Lung (tissue), 12 donors: Measurements from ENCODE around the gene MAGEB3. TPM values are rescaled to one million over a fixed set of nuclear protein-coding genes. Genes with fewer than 3 reads are reported as not detected.
A peak's percentile ranks its signal among the peaks of the same experiment; 100 is the strongest.
"Not testable (repeated sequence)": the region's sequence is repeated elsewhere in the genome, so short reads cannot be mapped to it uniquely, and the experiment has no call there.

ENCODE experiments used
- ATAC-seq: fragments of 200-7000 bp; cut with Tn5 transposase; one replicate; pipeline ENCODE4 v1.9.1; 2020; ENCODE audit warnings: moderate number of reproducible peaks; ENCODE audit not compliant: insufficient read depth, low FRiP score
- DNase-seq, 3 donors: peaks; one replicate each; pipeline ENCODE4 v3.0.0-alpha.2; 2013 to 2017
- H3K27ac ChIP-seq, 2 donors: one replicate each; pipeline ENCODE4 v1.5.1; 2013; ENCODE audit warnings: mild to moderate bottlenecking in 2 of 2, moderate library complexity in 2 of 2, control low read depth in 1 of 2, inconsistent platforms in 1 of 2, low read depth in 1 of 2, low read length in 1 of 2
- H3K27me3 ChIP-seq, 3 donors: one replicate each; pipeline ENCODE4 v1.5.1; 2013; ENCODE audit warnings: low read length in 2 of 3; ENCODE audit not compliant: control insufficient read depth in 3 of 3, insufficient read depth in 3 of 3
- H3K36me3 ChIP-seq, 4 donors: one replicate each; pipeline ENCODE4 v1.5.1; 2013; ENCODE audit warnings: low read length in 4 of 4, mild to moderate bottlenecking in 1 of 4, moderate library complexity in 1 of 4; ENCODE audit not compliant: control insufficient read depth in 4 of 4, insufficient read depth in 4 of 4
- H3K4me1 ChIP-seq, 5 donors: one replicate each; pipeline ENCODE4 v1.5.1; 2013; ENCODE audit warnings: low read length in 5 of 5, mild to moderate bottlenecking in 2 of 5, moderate library complexity in 1 of 5; ENCODE audit not compliant: control insufficient read depth in 5 of 5, insufficient read depth in 5 of 5
- H3K4me3 ChIP-seq: one replicate; pipeline ENCODE4 v1.5.1; 2013; ENCODE audit warnings: mild to moderate bottlenecking, control low read depth, moderate library complexity
- H3K9ac ChIP-seq, 2 donors: one replicate each; pipeline ENCODE4 v1.5.1; 2013; ENCODE audit warnings: low read length in 2 of 2, control low read depth in 1 of 2; ENCODE audit not compliant: insufficient read depth in 1 of 2
- H3K9me3 ChIP-seq, 4 donors: one replicate each; pipeline ENCODE4 v1.5.1; 2013; ENCODE audit warnings: low read length in 3 of 4, mild to moderate bottlenecking in 1 of 4, moderate library complexity in 1 of 4; ENCODE audit not compliant: control insufficient read depth in 4 of 4, insufficient read depth in 3 of 4
- CTCF ChIP-seq: IDR thresholded peaks from 2 replicates; pipeline ENCODE4 v1.5.1; 2012; ENCODE audit warnings: mild to moderate bottlenecking; ENCODE audit errors: control extremely low read depth, extremely low read depth
- WGBS, 2 donors: extraction: QIAGEN DNeasy Blood & Tissue Kit; methylation state at CpG; one replicate each; pipeline ENCODE4 v1.1.7; 2013; 5-methylcytosine and 5-hydroxymethylcytosine counted together
- polyA plus RNA-seq, 2 donors: library from polyadenylated mRNA; stranded (reverse); fragments of 200-250 nt; gene quantifications; one replicate each; pipeline ENCODE4 v1.2.1, GENCODE V29; 2013
- total RNA-seq, 2 donors: library from RNA; depleted of rRNA in 1 of 2; stranded (reverse); fragments of >200 nt in 1 of 2; gene quantifications; one replicate each; pipeline ENCODE4 v1.2.1, GENCODE V29; 2014 to 2021
- donor health status: control.
- donor health status: control.
- donor health status: Bipolar disorder and iron deficiency.
- donor health status: healthy.
- donor health status: DM: yes; HTN: yes; CAD: no.

Gene MAGEB3
- total and polyA plus RNA-seq, 4 donors: not detected

- H3K4me3 ChIP-seq: no peak overlapping the region
- peaks cover 0 to 3% (median 2%) of the 10 kb centered on the region in 3 donors for H3K27me3 ChIP-seq
- ATAC-seq (no peak), DNase-seq (no peak)
- no peak overlapping the region for H3K9ac ChIP-seq
- H3K36me3 ChIP-seq: no peaks in the 10 kb centered on the region
- no peak overlapping the region for H3K27ac ChIP-seq
- no peaks in the 10 kb centered on the region for H3K9me3 ChIP-seq
- WGBS, 2 donors: 85 to 93% methylated on average over 2 of the region's 2 CpGs
- no peak for TF ChIP-seq CTCF
- H3K4me1 ChIP-seq: no peaks in the 10 kb centered on the region
Observed at GRCh38 chrX:30190426-30190825, 40.0 kb upstream of the MAGEB3 start.

- not testable (repeated sequence) for H3K27me3 ChIP-seq, H3K9ac ChIP-seq, H3K36me3 ChIP-seq, DNase-seq, H3K9me3 ChIP-seq, H3K4me3 ChIP-seq, H3K4me1 ChIP-seq, ATAC-seq, H3K27ac ChIP-seq
- WGBS, 2 donors: 60 to 91% methylated on average over 6 of the region's 6 CpGs
Observed at GRCh38 chrX:30193910-30194309, 36.5 kb upstream of the MAGEB3 start.

GRCh38 chrX:30196322-30196721 lies 34.1 kb upstream of the MAGEB3 start:
- H3K4me3 ChIP-seq: no peak overlapping the region
- DNase-seq: peak in 1 of 3 donors; percentile 6
- H3K9ac ChIP-seq: no peak overlapping the region
- H3K4me1 ChIP-seq: no peaks in the 10 kb centered on the region
- TF ChIP-seq CTCF: no peak
- no peak overlapping the region for H3K27ac ChIP-seq
- no peak for ATAC-seq
- H3K9me3 ChIP-seq: no peaks in the 10 kb centered on the region
- H3K27me3 ChIP-seq: peaks cover 0 to 7% (median 3%) of the 10 kb centered on the region in 3 donors
- WGBS, 2 donors: 0 to 18% methylated on average over 1 of the region's 1 CpG
- H3K36me3 ChIP-seq: no peaks in the 10 kb centered on the region

GRCh38 chrX:30212172-30212571 lies 18.3 kb upstream of the MAGEB3 start:
- no peak overlapping the region for H3K4me3 ChIP-seq
- H3K27ac ChIP-seq: no peak overlapping the region
- H3K27me3 ChIP-seq: peaks cover 0 to 9% (median 0%) of the 10 kb centered on the region in 3 donors
- ATAC-seq (no peak), DNase-seq (no peak)
- TF ChIP-seq CTCF: no peak
- 80 to 89% methylated on average over 2 of the region's 2 CpGs for WGBS, 2 donors
- no peak overlapping the region for H3K9ac ChIP-seq
- H3K36me3 ChIP-seq: no peaks in the 10 kb centered on the region
- no peaks in the 10 kb centered on the region for H3K4me1 ChIP-seq
- H3K9me3 ChIP-seq: peaks cover 0 to 2% (median 0%) of the 10 kb centered on the region in 4 donors
